Measurements from ENCODE around the gene TRIM66. TPM values are rescaled to one million over a fixed set of nuclear protein-coding genes. Genes with fewer than 3 reads are reported as not detected.

TRIM66 gene
- total and polyA plus RNA-seq, 10 of the 15 experiments (the other 5 are each of a cell fraction or from before 2014, with no cell fraction given), result 1.7 to 14.5 (median 7.4) TPM

- TF ChIP-seq IRF3 (IDR thresholded peaks at IDR 0.05) (no peak), MXI1 (IDR thresholded peaks at IDR 0.05; ENCODE audit: low read depth, low read length) (peak; percentile 98), SMAD1 (IDR thresholded peaks at IDR 0.05; ENCODE audit: low read depth, partially characterized antibody) (no peak), CHD1 (IDR thresholded peaks at IDR 0.05; ENCODE audit: low read depth, low read length) (no peak), BHLHE40 (IDR thresholded peaks at IDR 0.05; ENCODE audit: borderline replicate concordance in 1 of 2, low read depth in 2 of 2, low read length in 1 of 2) (peak; percentile 54 to 63; a peak in 3 of 4 replicates), ELK1 (IDR thresholded peaks at IDR 0.05; ENCODE audit: low read depth, low read length) (peak; percentile 95), E2F8 (IDR thresholded peaks at IDR 0.05; ENCODE audit: low read depth, partially characterized antibody) (peak; percentile 87), RUNX3 (IDR thresholded peaks at IDR 0.05; ENCODE audit: low read length) (peak; percentile 81), EGR1 (IDR thresholded peaks at IDR 0.05; ENCODE audit: borderline replicate concordance in 1 of 2, low read depth in 2 of 2, low read length in 2 of 2) (peak; percentile 56 to 91), ZNF207 (IDR thresholded peaks at IDR 0.05; ENCODE audit: borderline replicate concordance) (peak; percentile 91), ZNF24 (IDR thresholded peaks at IDR 0.05) (no peak), HDAC2 (IDR thresholded peaks at IDR 0.05) (no peak), RELB (IDR thresholded peaks at IDR 0.05; ENCODE audit: low read depth) (peak; percentile 86), PML (IDR thresholded peaks at IDR 0.05; ENCODE audit: low read length) (peak; percentile 86), DPF2 (IDR thresholded peaks at IDR 0.05) (peak; percentile 51; the same call in 1 of the 2 replicates), YBX1 (IDR thresholded peaks at IDR 0.05) (no peak), ATF3 (IDR thresholded peaks at IDR 0.05; ENCODE audit: borderline replicate concordance, extremely low read depth, low read depth, low read length) (no peak), NR2C1 (IDR thresholded peaks at IDR 0.05) (peak; percentile 96), SP1 (IDR thresholded peaks at IDR 0.05; ENCODE audit: low read depth, low read length) (peak; percentile 53), MLLT1 (IDR thresholded peaks at IDR 0.05) (no peak)
Observed at GRCh38 chr11:8688414-8689362, 6.2 kb upstream of the TRIM66 start (continued).

All from GM12878 (cell line).